Measurements from ENCODE around the gene ACVR1.

The ACVR1 gene

DNA sequence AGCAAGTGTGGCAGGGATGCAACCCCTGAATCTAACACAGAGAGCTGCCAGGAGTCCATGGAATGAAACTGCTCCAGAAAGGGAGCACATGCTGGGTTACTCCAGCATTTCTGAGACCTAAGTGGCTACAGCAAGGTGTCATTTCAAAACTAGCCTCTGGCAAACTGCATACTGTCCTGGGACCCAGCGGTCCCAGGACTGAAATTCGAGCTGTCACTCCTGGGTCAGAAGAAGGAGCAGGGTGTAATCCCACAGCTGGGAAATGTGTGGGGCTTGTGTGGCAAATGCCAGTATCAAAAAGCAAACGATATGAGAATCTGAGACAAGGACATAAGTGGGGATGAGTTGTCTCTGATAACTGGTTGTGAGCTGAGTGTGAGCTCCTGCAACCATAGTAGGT, 177.1 kb downstream of the ACVR1 start:
- TF ChIP-seq, protein P1, sequence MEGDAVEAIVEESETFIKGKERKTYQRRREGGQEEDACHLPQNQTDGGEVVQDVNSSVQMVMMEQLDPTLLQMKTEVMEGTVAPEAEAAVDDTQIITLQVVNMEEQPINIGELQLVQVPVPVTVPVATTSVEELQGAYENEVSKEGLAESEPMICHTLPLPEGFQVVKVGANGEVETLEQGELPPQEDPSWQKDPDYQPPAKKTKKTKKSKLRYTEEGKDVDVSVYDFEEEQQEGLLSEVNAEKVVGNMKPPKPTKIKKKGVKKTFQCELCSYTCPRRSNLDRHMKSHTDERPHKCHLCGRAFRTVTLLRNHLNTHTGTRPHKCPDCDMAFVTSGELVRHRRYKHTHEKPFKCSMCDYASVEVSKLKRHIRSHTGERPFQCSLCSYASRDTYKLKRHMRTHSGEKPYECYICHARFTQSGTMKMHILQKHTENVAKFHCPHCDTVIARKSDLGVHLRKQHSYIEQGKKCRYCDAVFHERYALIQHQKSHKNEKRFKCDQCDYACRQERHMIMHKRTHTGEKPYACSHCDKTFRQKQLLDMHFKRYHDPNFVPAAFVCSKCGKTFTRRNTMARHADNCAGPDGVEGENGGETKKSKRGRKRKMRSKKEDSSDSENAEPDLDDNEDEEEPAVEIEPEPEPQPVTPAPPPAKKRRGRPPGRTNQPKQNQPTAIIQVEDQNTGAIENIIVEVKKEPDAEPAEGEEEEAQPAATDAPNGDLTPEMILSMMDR (IDR thresholded peaks at IDR 0.05; ENCODE audit: control insufficient read depth, extremely low read depth, insufficient read depth): no peak

DNA sequence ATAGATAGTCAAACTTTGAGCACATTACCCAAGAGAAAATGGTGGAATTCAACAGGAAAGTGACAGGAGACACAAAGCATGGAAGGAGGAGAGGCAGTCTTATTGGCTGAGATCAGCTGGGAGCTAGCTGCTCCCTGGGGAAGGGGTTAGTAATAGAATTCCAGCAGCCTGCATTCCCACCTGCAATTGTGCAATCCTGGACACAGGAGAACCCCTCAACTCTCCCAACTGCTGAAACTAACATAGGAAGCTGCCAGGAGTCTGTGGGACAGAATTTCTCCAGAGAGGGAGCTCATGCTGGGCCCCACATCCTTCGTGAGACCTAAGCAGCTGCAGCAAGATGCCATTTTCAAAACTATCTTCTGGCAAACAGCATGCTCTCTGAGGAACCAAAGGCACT, 177.7 kb downstream of the ACVR1 start:
- TF ChIP-seq, protein P1 (IDR thresholded peaks at IDR 0.05; ENCODE audit: control insufficient read depth, extremely low read depth, insufficient read depth): no peak
- no peak overlapping the region for H3K4me3 ChIP-seq (ENCODE audit: low read depth, low read length)
- no peak for DNase-seq (ENCODE audit: low read depth)

More for the DNA sequence above, 177.1 kb downstream of the ACVR1 start:
- no peak overlapping the region for H3K4me3 ChIP-seq (ENCODE audit: low read depth, low read length)
- DNase-seq (ENCODE audit: low read depth): no peak

DNA sequence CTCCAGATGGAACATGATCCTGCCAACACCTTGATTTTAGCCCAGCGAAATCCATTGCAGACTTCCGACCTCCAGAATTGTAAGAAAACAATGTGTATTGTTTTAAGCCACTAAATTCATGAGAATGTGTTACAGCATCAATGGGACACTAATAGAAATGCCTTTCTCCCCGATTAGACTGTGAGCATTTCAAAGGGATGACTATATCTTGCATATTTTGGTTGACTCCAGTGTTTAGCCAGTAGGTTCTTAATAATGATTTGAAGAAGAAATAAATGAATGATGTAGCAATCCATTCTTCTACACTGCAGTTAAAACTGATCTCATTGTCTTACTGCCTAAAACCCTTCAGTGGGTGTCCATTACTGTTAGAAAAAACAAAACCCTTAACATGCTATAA, 180.1 kb downstream of the ACVR1 start:
- no peak for DNase-seq (ENCODE audit: low read depth)

DNA sequence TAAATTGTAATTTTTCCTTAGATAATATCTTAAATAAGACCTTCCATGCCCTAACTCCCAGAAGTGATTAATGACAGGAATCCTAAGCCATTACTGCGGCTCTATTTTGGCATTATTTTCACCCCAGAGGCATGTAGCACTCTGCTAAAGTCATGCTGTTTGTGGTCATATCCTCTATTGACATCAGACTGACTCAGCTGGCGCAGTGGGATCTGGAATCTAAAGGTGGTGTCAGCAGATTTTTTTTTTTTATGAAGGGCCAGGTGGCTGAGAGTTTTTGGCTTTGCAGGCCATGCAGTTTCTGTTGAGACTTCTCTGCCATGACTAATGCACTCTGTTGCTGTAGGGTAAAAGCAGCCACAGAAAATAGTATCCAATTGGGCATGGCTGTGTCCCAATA, 183.4 kb downstream of the ACVR1 start:
- no peak for DNase-seq (ENCODE audit: low read depth)
- H3K4me3 ChIP-seq (ENCODE audit: low read depth, low read length): no peak overlapping the region
- TF ChIP-seq, protein P1 (IDR thresholded peaks at IDR 0.05; ENCODE audit: control insufficient read depth, extremely low read depth, insufficient read depth): no peak

More for the DNA sequence above, 180.1 kb downstream of the ACVR1 start:
- H3K4me3 ChIP-seq (ENCODE audit: low read depth, low read length): no peak overlapping the region
- TF ChIP-seq, protein P1 (IDR thresholded peaks at IDR 0.05; ENCODE audit: control insufficient read depth, extremely low read depth, insufficient read depth): no peak

DNA sequence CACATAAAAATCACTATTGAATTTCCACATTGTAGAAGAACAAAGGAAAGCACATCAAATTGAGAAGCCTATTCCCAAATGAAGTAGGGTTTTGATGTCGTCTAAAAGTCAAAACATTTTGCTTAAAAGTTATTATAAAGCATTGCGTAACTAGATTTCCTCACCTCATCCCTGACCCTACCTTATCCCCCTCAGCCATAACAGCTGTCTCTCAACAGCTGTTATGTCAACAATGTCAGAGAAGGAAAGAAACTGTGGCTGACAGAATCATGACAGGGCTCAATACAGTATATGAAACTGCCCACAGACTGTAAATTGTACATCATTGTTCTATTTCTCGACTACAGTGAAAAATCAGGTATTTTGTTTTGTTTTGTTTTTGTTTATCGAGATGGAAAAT, 184.4 kb downstream of the ACVR1 start:
- TF ChIP-seq, protein P1 (IDR thresholded peaks at IDR 0.05; ENCODE audit: control insufficient read depth, extremely low read depth, insufficient read depth): no peak
- no peak for DNase-seq (ENCODE audit: low read depth)
- no peak overlapping the region for H3K4me3 ChIP-seq (ENCODE audit: low read depth, low read length)

DNA sequence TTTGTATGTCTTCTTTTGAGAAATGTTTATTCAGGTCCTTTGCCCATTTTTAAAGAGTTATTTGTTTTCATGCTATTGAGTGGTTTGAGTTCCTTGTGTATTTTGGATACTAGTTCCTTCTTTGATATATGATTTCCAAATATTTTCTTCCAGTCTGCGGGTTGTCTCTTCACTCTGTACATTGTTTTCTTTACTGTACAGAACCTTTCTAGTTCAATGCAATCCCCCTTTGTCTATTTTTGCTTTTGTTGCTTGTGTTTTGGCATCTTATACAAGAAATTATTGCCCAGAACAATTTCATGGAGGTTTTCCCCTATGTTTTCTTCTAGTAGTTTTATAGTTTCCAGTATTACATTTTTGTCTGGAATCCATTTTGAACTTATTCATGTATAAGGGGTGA, 185.0 kb downstream of the ACVR1 start:
- H3K4me3 ChIP-seq (ENCODE audit: low read depth, low read length): no peak overlapping the region
- TF ChIP-seq, protein P1 (IDR thresholded peaks at IDR 0.05; ENCODE audit: control insufficient read depth, extremely low read depth, insufficient read depth): no peak
- DNase-seq (ENCODE audit: low read depth): peak; percentile 2

Measured in LNCaP clone FGC (cell line).